GM20000 (cell line): ENCODE results near the gene UPF2.

Experiments used
- DNase-seq: peaks from one replicate; pipeline ENCODE4 v3.0.0; 2012; ENCODE audit warnings: low spot score
- TF ChIP-seq, protein P1 (sequence below): IDR thresholded peaks from 2 replicates; pipeline ENCODE4 v1.5.1; 2012; ENCODE audit warnings: mild to moderate bottlenecking, control low read depth; ENCODE audit errors: extremely low read depth, missing control alignments

The UPF2 gene

DNA sequence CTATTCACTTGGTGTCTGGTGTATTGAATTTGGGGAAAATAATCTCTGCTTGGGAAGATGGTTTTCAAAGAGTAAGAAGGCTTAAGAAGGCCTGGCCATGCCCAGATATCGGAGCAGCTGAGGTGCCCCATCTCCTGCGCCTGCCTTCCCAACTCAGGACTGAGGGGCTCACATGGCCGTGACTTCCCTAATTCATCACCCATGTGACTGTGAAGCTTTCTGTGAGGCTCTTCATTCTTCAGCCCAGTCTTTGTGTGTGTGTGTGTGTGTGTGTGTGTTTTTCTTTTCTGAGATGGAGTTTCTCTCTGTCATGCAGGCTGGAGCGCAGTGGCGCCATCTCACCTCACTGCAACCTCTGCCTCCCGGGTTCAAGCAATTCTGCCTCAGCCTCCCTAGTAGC is 166.3 kb downstream of the UPF2 start:
- no peak for DNase-seq
- TF ChIP-seq, protein P1, sequence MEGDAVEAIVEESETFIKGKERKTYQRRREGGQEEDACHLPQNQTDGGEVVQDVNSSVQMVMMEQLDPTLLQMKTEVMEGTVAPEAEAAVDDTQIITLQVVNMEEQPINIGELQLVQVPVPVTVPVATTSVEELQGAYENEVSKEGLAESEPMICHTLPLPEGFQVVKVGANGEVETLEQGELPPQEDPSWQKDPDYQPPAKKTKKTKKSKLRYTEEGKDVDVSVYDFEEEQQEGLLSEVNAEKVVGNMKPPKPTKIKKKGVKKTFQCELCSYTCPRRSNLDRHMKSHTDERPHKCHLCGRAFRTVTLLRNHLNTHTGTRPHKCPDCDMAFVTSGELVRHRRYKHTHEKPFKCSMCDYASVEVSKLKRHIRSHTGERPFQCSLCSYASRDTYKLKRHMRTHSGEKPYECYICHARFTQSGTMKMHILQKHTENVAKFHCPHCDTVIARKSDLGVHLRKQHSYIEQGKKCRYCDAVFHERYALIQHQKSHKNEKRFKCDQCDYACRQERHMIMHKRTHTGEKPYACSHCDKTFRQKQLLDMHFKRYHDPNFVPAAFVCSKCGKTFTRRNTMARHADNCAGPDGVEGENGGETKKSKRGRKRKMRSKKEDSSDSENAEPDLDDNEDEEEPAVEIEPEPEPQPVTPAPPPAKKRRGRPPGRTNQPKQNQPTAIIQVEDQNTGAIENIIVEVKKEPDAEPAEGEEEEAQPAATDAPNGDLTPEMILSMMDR = no peak

DNA sequence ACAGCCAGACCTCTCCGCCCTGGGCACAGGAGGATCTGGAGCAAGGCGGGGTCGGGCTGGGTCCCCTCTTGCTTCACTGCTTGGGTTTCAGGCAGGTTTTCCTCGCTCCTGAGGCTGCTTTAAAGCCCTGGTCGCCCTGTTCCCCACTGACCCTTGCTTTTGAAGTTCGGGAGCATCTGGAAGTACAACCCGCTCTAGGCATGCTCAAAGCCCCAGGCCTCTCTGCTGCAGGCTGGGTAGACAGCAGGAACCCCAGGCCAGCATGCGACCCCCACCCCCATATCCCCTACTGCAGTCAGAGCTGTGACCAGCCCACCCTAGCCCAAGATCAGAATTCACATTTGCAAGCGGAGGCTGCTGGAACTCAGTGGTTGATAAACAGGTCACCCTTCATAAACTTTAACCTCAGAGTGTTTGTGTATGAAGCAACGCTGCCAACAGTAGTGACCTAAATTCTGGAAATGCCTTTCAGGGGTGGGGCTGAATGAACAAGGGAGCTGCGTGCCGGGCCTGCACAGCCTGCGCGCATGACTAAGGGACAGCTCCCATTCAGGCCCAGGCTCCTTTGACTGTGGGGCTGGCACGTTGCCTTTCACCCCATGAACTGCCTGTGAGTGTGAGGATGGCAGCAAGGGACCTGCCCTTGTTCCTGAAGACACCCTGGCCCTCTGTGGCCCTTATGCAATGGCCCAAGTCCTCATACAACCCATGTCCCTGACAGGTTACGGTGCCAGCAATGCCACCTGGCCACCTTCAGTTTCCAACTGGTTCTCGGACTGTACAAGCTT is 166.9 kb downstream of the UPF2 start:
- TF ChIP-seq, protein P1 = no peak
- no peak for DNase-seq

DNA sequence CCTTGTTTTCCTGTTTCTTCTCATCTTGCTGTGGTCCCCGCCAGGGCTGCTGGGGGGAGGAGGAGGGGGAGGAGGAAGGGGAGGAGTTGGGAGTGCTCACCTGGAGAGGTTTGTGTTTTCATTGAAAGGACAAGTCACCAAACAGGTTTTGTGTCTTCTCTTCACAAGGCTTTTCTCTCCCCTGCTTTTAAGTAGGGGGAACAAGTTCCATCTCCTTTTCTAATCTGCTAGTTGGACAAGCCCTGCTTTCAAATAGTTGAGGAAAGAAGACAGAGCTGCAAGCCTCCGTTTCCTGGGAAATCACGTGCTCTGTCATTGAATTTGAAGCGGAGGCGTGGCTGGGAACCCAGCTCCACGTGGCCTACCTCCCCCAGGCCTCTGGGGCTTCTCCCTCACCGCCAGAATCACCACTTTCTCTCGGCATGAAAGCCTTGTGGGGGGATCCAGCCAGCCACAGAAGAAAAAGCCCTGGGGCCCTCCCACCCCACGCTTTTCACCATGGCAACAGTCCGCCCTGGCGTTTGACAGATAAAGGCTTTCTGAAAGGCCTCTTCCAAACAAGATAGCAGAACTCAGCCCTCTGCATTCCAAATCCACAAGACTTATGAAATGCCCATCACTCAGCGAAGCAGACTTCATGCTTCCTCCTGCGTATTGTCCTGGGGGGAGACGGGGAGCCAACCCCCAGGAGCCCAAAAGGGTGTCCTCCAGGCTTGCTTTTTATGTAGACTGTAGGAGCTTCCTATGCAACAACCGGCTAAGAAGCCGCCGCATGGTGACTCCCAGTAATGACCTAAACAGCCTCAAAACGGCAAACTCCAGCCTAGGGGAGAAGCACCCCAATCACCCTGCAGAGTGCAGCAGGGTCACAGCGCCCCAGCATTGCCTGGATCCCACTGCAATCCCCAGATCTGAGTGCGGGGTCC is 167.8 kb downstream of the UPF2 start:
- DNase-seq = peak; percentile 82

DNA sequence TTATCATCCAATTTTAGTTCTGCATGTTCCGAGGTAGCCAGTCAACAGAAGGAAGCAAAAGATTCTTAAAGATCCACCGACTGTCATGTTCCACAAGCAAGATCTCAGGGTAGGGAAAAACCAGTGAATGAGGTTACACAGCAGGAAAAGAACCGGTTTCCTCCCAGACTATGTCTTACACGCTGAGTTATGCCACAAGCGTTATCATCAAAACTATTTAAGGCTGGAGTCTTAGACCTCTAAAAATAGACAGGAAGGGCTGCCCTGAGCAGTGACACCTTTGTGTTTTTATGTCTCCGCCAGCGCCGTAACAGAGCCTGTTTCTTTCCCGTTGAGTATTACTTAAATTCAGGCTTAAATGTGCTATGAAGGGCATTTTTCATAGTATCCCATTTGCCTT is 171.1 kb downstream of the UPF2 start:
- TF ChIP-seq, protein P1 = no peak
- no peak for DNase-seq

More for the DNA sequence above, 167.8 kb downstream of the UPF2 start:
- TF ChIP-seq, protein P1 = no peak

DNA sequence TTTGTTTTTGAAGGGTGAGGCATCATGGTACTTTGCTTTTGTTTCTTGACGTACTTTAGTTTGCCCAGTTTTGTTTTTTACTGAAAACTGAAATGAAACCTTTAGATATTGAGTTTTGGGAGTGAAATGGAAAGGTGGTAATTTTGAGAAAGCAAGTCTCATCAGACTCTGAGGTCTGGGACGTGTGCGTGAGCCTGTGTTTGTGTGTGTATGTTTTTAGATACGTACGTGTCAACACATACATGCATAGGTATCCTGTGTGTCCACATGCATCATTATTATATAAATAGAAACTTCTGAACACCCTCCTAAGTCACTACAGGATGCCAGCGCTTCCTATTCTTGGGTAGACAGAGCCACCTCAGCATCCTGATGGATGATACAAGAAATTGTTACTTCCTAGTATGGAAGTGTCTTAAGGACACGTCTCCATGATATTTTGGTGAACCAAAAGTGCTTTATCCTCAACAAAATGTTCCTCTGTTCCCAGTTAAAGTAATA is 171.7 kb downstream of the UPF2 start:
- DNase-seq = no peak
- TF ChIP-seq, protein P1 = no peak

DNA sequence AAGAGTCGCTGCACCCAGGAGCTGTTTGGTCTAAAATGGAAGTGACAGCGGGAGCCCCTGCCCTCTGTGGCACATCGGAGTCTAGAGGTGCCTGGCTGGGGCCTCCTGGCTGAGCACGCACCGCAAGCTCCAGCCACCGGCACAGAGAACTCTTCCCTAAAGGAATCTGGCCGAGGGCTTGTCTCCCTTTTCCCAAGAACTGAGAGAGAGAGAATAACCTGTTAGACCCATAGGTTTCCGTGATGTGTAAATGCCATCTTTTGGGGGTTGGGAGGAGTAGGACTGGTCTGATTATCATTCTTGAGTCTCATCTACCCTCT is 172.2 kb downstream of the UPF2 start:
- TF ChIP-seq, protein P1 = no peak
- DNase-seq = no peak
